Right atrium auricular region (tissue), 2 donors: Measurements from ENCODE around the gene PRF1. TPM values are rescaled to one million over a fixed set of nuclear protein-coding genes. Genes with fewer than 3 reads are reported as not detected.
"Not testable (repeated sequence)": the region's sequence is repeated elsewhere in the genome, so short reads cannot be mapped to it uniquely, and the experiment has no call there.

Experiments
- DNase-seq: peaks from one replicate; pipeline ENCODE4 v3.0.0-alpha.2; 2019; ENCODE audit warnings: low spot score
- H3K27ac ChIP-seq, 2 donors: fragments of 200-600 bp; sonication (generic); 1 replicate in 1 of 2; 2 replicates in 1 of 2; pipeline ENCODE4 v1.5.1; 2016 to 2019
- H3K27me3 ChIP-seq, 2 donors: fragments of 200-600 bp; sonication (generic); one replicate each; pipeline versions ENCODE4 v1.5.1 to v1.6.0; 2017 to 2019
- H3K36me3 ChIP-seq: fragments of 200-600 bp; sonication (generic); one replicate; pipeline ENCODE4 v1.5.1; 2016
- H3K4me1 ChIP-seq, 2 donors: fragments of 200-600 bp; sonication (generic); one replicate each; pipeline versions ENCODE4 v1.5.1 to v1.6.0; 2017 to 2019
- H3K4me3 ChIP-seq, 2 donors: fragments of 200-600 bp; sonication (generic); 1 replicate in 1 of 2; 2 replicates in 1 of 2; pipeline ENCODE4 v1.5.1; 2017 to 2019; ENCODE audit warnings: mild to moderate bottlenecking in 1 of 2, moderate library complexity in 1 of 2
- H3K9me3 ChIP-seq, 2 donors: fragments of 200-600 bp; sonication (generic); one replicate each; pipeline ENCODE4 v1.5.1; 2019
- CTCF ChIP-seq, 2 donors: fragments of 200-600 bp; sonication (generic); IDR thresholded peaks; one replicate each; pipeline ENCODE4 v1.5.1; 2019; ENCODE audit warnings: antibody characterized with exemption in 2 of 2
- total RNA-seq, 2 donors: library from RNA; depleted of rRNA; stranded (reverse); fragments of >200 nt; gene quantifications; one replicate each; pipeline ENCODE4 v1.1.0, GENCODE V29; 2016

PRF1 gene
- total RNA-seq, 2 donors from 2014 or later: 1.1 to 1.4 TPM

DNA sequence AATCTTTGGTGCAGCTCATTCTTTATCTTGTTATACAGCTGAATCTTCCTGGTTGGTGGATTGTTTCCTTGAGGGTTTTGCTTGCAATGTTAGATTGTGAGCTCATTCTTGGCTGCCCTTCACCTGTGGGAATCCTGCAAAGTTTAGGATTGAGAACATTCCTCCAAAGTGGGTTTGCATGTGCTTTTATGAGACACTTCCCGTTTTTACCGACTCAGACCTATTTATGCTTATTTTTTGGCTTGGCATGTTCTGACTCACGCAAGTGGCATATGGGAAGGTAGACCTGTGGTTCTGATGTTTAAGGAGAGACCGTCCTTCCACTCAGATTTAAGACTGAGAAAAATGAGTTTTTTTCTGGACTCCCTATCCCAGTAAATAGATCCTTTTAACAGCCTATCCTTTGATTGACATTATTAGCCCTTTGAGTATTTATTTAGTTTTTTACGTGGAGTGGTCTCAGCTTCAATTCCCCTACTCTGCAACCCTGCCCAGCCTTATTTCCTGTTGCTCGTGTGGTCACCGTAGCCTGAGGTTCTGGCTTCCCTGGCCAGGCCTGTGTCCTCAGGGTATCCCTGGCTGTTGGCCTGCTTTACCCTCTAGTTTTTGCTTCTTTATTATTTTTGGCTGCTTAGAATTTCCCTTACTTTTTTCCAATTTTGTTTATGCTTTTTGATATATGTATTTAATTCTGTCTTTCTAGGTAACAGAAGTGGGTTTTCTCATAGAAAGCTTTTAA is 13.4 kb upstream of the PRF1 start:
- Histone ChIP-seq H3K27ac (no peak overlapping the region), H3K9me3 (peaks cover 0 to 7% of the 10 kb centered on the region in 2 donors), H3K4me1 (no peaks in the 10 kb centered on the region), H3K36me3 (no peaks in the 10 kb centered on the region), H3K4me3 (no peak overlapping the region), H3K27me3 (no peaks in the 10 kb centered on the region)
- DNase-seq: no peak
- TF ChIP-seq CTCF (IDR thresholded peaks at IDR 0.05): no peak

- H3K4me1 ChIP-seq: no peaks in the 10 kb centered on the region
- TF ChIP-seq CTCF (IDR thresholded peaks at IDR 0.05): no peak
- H3K9me3 ChIP-seq: peaks cover 0 to 6% of the 10 kb centered on the region in 2 donors
- DNase-seq: no peak
- no peaks in the 10 kb centered on the region for H3K36me3 ChIP-seq
- H3K27ac ChIP-seq: no peak overlapping the region
- no peaks in the 10 kb centered on the region for H3K27me3 ChIP-seq
- no peak overlapping the region for H3K4me3 ChIP-seq
Observed at GRCh38 chr10:70615211-70615610, 12.7 kb upstream of the PRF1 start.

GRCh38 chr10:70614364-70614763 is 11.8 kb upstream of the PRF1 start:
- H3K27me3 ChIP-seq: not testable (repeated sequence)

DNA sequence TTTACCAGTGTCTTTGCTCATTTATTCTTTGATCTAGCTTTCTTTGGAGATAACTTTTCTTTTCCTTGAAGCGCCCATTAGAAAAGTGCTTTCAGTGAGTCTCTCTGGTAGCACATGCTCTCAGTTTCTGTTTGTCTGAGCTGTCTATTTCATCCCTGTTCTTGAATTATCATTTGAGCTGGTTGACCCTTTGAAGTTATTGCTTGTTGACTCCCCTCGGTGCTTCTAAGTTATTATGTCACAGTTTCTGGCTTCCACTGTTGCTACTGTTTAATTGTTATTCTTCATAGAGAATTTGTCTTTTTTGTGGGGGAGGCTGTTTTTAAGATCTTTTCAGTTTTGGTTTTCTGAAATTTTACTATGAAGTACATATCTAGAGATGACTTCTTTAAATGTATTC is 11.4 kb upstream of the PRF1 start:
- Histone ChIP-seq H3K36me3 (no peaks in the 10 kb centered on the region), H3K4me3 (no peak overlapping the region), H3K27ac (no peak overlapping the region), H3K9me3 (no peaks in the 10 kb centered on the region), H3K4me1 (no peaks in the 10 kb centered on the region), H3K27me3 (no peaks in the 10 kb centered on the region)
- no peak for DNase-seq
- no peak for TF ChIP-seq CTCF (IDR thresholded peaks at IDR 0.05)

More at GRCh38 chr10:70614364-70614763, 11.8 kb upstream of the PRF1 start:
- not testable (repeated sequence) for H3K4me1 ChIP-seq, H3K27ac ChIP-seq, H3K4me3 ChIP-seq, DNase-seq, H3K36me3 ChIP-seq, H3K9me3 ChIP-seq

DNA sequence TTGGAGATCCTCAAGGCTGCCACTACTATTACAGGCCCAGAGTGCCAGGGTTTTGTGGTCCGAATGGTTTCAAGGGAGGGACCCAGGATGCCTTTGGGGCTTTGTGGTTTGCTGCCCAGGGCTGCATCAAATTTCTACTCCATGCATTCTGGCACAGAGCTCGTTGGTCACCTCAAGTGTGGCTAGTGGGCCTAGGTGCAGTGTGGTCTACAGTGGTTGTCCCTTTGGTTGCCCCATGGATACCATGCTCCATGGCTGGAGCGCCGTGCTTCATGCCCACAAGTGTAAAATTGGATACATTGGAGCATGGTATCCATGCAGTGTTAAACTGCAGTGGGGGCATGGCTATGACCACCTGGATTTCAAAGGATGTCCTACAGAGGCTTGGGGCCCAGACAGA is 5.4 kb upstream of the PRF1 start:
- DNase-seq: no peak
- Histone ChIP-seq H3K27me3 (no peaks in the 10 kb centered on the region), H3K27ac (no peak overlapping the region), H3K9me3 (no peaks in the 10 kb centered on the region), H3K4me1 (no peaks in the 10 kb centered on the region), H3K36me3 (no peaks in the 10 kb centered on the region), H3K4me3 (no peak overlapping the region)
- TF ChIP-seq CTCF (IDR thresholded peaks at IDR 0.05): no peak

DNA sequence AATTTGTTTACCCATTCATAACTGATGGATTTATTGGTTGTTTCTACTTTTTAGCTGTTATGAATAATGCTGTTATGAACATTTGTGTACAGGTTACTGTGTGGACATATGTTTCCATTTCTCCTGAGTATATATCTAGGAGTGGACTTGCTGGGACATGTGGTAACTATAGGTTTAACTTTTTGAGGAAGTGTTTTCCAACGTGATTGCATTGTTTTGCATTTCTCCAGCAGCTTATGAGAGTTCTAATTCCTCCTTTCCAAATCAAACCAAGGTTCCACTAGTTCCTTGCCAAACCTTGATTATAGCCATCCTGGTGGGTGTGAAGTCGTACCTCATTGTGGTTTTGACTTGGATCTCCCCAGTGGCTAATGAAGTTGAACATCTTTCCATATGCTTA is 2.6 kb upstream of the PRF1 start:
- no peak overlapping the region for H3K4me3 ChIP-seq
- no peak for TF ChIP-seq CTCF (IDR thresholded peaks at IDR 0.05)
- no peaks in the 10 kb centered on the region for H3K4me1 ChIP-seq
- DNase-seq: no peak
- no peaks in the 10 kb centered on the region for H3K36me3 ChIP-seq
- H3K27me3 ChIP-seq: no peaks in the 10 kb centered on the region
- no peak overlapping the region for H3K27ac ChIP-seq
- H3K9me3 ChIP-seq: no peaks in the 10 kb centered on the region
